Tibial nerve (tissue), 3 donors: ENCODE data around the gene TBC1D14.

ENCODE experiments used
- CTCF ChIP-seq, 5 experiments: fragments of 200-600 bp in 3 of 5; fragments of 450-650 bp in 2 of 5; sonication (generic) in 3 of 5; IDR thresholded peaks; one replicate each; pipeline ENCODE4 v1.5.1; 2016 to 2019; ENCODE audit warnings: antibody characterized with exemption in 5 of 5, mild to moderate bottlenecking in 3 of 5, moderate library complexity in 2 of 5
- POLR2A ChIP-seq, 2 donors: fragments of 450-650 bp; IDR thresholded peaks; one replicate each; pipeline ENCODE4 v1.6.1; 2017; ENCODE audit warnings: antibody characterized with exemption in 2 of 2, mild to moderate bottlenecking in 2 of 2, moderate library complexity in 2 of 2

- TF ChIP-seq CTCF (IDR thresholded peaks at IDR 0.05) = no peak
- no peak for TF ChIP-seq POLR2A (IDR thresholded peaks at IDR 0.05)
Observed at GRCh38 chr4:7018281-7018680, 108.7 kb downstream of the TBC1D14 start.
